Suprapubic skin (tissue), 4 donors: ENCODE data around the gene MSL3. TPM values are rescaled to one million over a fixed set of nuclear protein-coding genes. Genes with fewer than 3 reads are reported as not detected.

Source experiments
- DNase-seq, 2 donors: peaks; one replicate each; pipeline ENCODE4 v3.0.0-alpha.2; 2019; ENCODE audit warnings: low spot score in 2 of 2
- H3K27ac ChIP-seq: fragments of 200-600 bp; sonication (generic); one replicate; pipeline ENCODE4 v1.5.1; 2019
- H3K27me3 ChIP-seq: fragments of 200-600 bp; sonication (generic); one replicate; pipeline ENCODE4 v1.5.1; 2019
- H3K36me3 ChIP-seq: fragments of 200-600 bp; sonication (generic); one replicate; pipeline ENCODE4 v1.5.1; 2019
- H3K4me1 ChIP-seq: fragments of 200-600 bp; sonication (generic); one replicate; pipeline ENCODE4 v1.5.1; 2019
- H3K4me3 ChIP-seq: fragments of 200-600 bp; sonication (generic); one replicate; pipeline ENCODE4 v1.5.1; 2019; ENCODE audit warnings: mild to moderate bottlenecking
- H3K9me3 ChIP-seq: fragments of 200-600 bp; sonication (generic); one replicate; pipeline ENCODE4 v1.5.1; 2019
- EP300 ChIP-seq: sonication (generic); formaldehyde crosslinking; IDR thresholded peaks from one replicate; pipeline ENCODE4 v1.6.1; 2017; ENCODE audit warnings: antibody characterized with exemption
- POLR2A ChIP-seq, 2 donors: fragments of 450-650 bp; IDR thresholded peaks; one replicate each; pipeline ENCODE4 v1.6.1; 2017; ENCODE audit warnings: antibody characterized with exemption in 2 of 2, mild to moderate bottlenecking in 2 of 2, moderate library complexity in 2 of 2
- POLR2AphosphoS5 ChIP-seq, 3 donors: sonication (generic); formaldehyde crosslinking; IDR thresholded peaks; one replicate each; pipeline ENCODE4 v1.6.1; 2017; ENCODE audit warnings: antibody characterized with exemption in 3 of 3
- WGBS: methylation state at CpG from one replicate; pipeline ENCODE4 v1.1.5; 2018; 5-methylcytosine and 5-hydroxymethylcytosine counted together
- total RNA-seq, 4 donors: library from RNA; depleted of rRNA; stranded (reverse); fragments of >200 nt; gene quantifications; one replicate each; pipeline ENCODE4 v1.1.0, GENCODE V29; 2016
- TF ChIP-seq, protein P1 (sequence below), 2 donors: fragments of 200-600 bp in 1 of 2; fragments of 450-650 bp in 1 of 2; sonication (generic) in 1 of 2; IDR thresholded peaks; one replicate each; pipeline ENCODE4 v1.5.1; 2016 to 2019; ENCODE audit warnings: antibody characterized with exemption in 2 of 2, mild to moderate bottlenecking in 1 of 2, moderate library complexity in 1 of 2

The MSL3 gene
- total RNA-seq, 4 donors from 2014 or later: 20.9 to 44.8 (median 26.0) TPM

DNA sequence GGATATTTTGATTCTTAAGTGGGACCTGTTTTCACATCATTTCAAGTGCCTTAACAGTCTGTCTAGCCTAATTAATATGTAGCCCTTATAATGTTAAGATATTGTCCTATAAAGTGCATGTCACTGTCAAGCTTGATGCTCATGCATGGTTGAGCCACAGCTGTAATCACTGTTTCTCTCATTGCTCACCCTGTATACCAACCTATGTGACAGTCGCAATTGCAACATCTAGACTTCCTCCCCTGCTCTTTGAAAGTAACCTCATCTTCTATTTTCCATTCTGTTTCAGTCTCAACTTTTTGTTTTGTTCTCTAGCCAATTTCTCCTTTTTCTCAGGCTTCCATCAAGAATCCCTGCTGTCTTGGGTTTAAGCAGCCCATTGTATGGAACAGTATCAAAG is 24.4 kb upstream of the MSL3 start:
- no peak for DNase-seq
- WGBS: 66% methylated on average over 1 of the region's 1 CpG
- no peak overlapping the region for H3K27ac ChIP-seq
- H3K27me3 ChIP-seq: no peaks in the 10 kb centered on the region
- H3K4me1 ChIP-seq: no peaks in the 10 kb centered on the region
- TF ChIP-seq, protein P1, sequence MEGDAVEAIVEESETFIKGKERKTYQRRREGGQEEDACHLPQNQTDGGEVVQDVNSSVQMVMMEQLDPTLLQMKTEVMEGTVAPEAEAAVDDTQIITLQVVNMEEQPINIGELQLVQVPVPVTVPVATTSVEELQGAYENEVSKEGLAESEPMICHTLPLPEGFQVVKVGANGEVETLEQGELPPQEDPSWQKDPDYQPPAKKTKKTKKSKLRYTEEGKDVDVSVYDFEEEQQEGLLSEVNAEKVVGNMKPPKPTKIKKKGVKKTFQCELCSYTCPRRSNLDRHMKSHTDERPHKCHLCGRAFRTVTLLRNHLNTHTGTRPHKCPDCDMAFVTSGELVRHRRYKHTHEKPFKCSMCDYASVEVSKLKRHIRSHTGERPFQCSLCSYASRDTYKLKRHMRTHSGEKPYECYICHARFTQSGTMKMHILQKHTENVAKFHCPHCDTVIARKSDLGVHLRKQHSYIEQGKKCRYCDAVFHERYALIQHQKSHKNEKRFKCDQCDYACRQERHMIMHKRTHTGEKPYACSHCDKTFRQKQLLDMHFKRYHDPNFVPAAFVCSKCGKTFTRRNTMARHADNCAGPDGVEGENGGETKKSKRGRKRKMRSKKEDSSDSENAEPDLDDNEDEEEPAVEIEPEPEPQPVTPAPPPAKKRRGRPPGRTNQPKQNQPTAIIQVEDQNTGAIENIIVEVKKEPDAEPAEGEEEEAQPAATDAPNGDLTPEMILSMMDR (IDR thresholded peaks at IDR 0.05): no peak
- no peaks in the 10 kb centered on the region for H3K9me3 ChIP-seq
- no peak overlapping the region for H3K4me3 ChIP-seq
- H3K36me3 ChIP-seq: no peaks in the 10 kb centered on the region

DNA sequence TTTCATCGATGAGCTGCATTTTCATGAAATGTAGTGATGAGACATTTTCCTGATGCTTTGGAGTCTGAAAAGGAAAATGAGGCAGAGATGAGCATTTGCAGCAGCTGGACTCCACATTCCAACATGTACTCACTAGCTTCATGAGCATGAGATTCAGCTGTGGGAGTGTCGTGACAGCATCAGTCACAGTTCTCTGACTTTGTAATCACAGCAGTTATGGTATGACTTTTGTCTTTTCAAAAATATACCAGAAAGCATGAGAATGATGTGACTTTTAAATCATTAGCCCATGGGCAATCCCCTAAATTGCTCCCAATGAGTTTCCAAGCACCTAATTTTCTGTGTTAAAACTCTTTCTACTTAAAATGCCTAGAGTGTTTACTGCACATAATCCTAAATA is 18.3 kb upstream of the MSL3 start:
- no peaks in the 10 kb centered on the region for H3K4me1 ChIP-seq

DNA sequence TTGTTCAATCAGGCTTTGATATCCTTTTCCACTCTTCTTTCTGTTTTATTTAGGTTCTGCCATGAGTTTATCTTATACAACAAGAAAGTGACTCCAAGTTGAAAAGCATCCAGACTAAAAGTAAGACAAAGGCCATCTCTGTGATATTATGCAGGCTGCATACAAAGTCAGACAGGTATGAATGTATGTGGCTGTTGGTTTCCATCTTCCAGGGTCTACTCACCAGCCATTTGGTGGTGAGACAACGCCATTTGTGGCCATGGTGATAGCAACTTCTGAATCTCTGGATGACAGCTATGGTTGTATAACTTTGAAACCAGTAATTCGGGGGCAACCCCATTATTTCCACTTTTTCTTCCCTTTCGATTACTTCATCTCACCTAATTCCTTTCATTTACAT is 17.2 kb upstream of the MSL3 start:
- H3K4me1 ChIP-seq: no peaks in the 10 kb centered on the region
- DNase-seq: no peak
- no peaks in the 10 kb centered on the region for H3K9me3 ChIP-seq
- 70% methylated on average over 3 of the region's 3 CpGs for WGBS
- H3K36me3 ChIP-seq: no peaks in the 10 kb centered on the region
- H3K27ac ChIP-seq: no peak overlapping the region
- TF ChIP-seq, protein P1 (IDR thresholded peaks at IDR 0.05): no peak
- no peak for TF ChIP-seq EP300
- no peak for TF ChIP-seq POLR2A (IDR thresholded peaks at IDR 0.05)
- no peak for TF ChIP-seq POLR2AphosphoS5 (IDR thresholded peaks at IDR 0.05)
- no peaks in the 10 kb centered on the region for H3K27me3 ChIP-seq
- H3K4me3 ChIP-seq: no peak overlapping the region

More for the DNA sequence above, 18.3 kb upstream of the MSL3 start:
- WGBS: 50% methylated on average over 2 of the region's 2 CpGs
- TF ChIP-seq, protein P1 (IDR thresholded peaks at IDR 0.05): no peak
- TF ChIP-seq POLR2A (IDR thresholded peaks at IDR 0.05): no peak
- TF ChIP-seq POLR2AphosphoS5 (IDR thresholded peaks at IDR 0.05): no peak
- no peak for TF ChIP-seq EP300
- Histone ChIP-seq H3K27me3 (no peaks in the 10 kb centered on the region), H3K36me3 (no peaks in the 10 kb centered on the region), H3K4me3 (no peak overlapping the region), H3K9me3 (no peaks in the 10 kb centered on the region), H3K27ac (no peak overlapping the region)
- no peak for DNase-seq

DNA sequence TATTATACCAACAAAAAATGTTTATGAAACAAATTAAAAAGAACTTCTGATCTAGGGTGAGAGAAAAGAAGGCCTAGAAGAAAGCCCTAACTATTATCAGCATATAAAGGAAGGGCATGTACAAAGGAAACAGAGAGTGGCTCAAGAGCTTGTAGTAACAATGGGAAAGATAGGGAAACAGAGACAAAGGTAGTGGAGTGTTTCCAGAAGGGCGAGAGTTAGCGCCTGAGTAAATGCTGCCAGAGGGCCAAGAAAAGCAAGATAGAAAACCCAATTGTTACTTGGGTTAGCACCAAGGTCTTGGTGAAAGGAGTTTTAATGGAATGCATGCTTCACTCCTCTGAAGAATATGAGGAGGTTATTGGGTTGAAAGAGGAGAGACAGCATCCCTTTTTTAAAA is 16.5 kb upstream of the MSL3 start:
- no peak for DNase-seq
- H3K36me3 ChIP-seq: no peaks in the 10 kb centered on the region
- H3K9me3 ChIP-seq: no peaks in the 10 kb centered on the region
- H3K4me3 ChIP-seq: no peak overlapping the region
- WGBS: 71% methylated on average over 2 of the region's 2 CpGs
- no peaks in the 10 kb centered on the region for H3K4me1 ChIP-seq
- no peak overlapping the region for H3K27ac ChIP-seq
- H3K27me3 ChIP-seq: no peaks in the 10 kb centered on the region
- TF ChIP-seq, protein P1 (IDR thresholded peaks at IDR 0.05): no peak
- no peak for TF ChIP-seq POLR2AphosphoS5 (IDR thresholded peaks at IDR 0.05)
- no peak for TF ChIP-seq POLR2A (IDR thresholded peaks at IDR 0.05)
- no peak for TF ChIP-seq EP300

DNA sequence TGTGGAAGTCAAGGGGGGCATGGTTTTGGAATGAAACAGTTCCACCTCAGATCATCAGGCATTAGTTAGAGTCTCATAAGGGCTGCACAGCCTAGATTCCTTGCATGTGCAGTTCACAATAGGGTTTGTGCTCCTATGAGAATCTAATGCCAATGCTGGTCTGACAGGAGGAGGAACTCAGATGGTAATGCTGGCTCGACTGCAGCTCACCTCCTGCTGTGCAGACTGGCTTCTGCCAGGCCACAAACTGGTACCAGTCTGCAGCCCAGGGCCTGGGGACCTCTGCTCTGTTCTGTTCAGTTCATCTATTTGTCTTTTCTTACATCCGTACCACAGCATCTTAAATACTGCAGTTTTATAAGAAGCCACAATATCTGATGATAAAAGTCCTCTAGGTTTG is 12.2 kb upstream of the MSL3 start:
- DNase-seq: no peak
- H3K27me3 ChIP-seq: no peaks in the 10 kb centered on the region
- no peaks in the 10 kb centered on the region for H3K9me3 ChIP-seq
- no peak overlapping the region for H3K27ac ChIP-seq
- 63% methylated on average over 2 of the region's 2 CpGs for WGBS
- H3K36me3 ChIP-seq: no peaks in the 10 kb centered on the region
- TF ChIP-seq POLR2A (IDR thresholded peaks at IDR 0.05) (no peak), EP300 (no peak), POLR2AphosphoS5 (IDR thresholded peaks at IDR 0.05) (no peak)
- TF ChIP-seq, protein P1 (IDR thresholded peaks at IDR 0.05): no peak
- H3K4me3 ChIP-seq: no peak overlapping the region
- H3K4me1 ChIP-seq: no peaks in the 10 kb centered on the region
